GM12864 (cell line): ENCODE data around the gene FILIP1L.

Experiments used
- DNase-seq: peaks from one replicate; pipeline ENCODE4 v3.0.0-alpha.2; 2011; ENCODE audit warnings: low read depth
- H3K4me3 ChIP-seq: 2 replicates; pipeline ENCODE4 v1.5.1; 2011; ENCODE audit warnings: mild to moderate bottlenecking, low read depth, low read length, control low read depth
- TF ChIP-seq, protein P1 (sequence below): IDR thresholded peaks from 2 replicates; pipeline ENCODE4 v1.5.1; 2011; ENCODE audit warnings: low read depth, mild to moderate bottlenecking, moderate library complexity, low read length, control low read depth, inconsistent platforms; ENCODE audit errors: missing control alignments

FILIP1L gene

DNA sequence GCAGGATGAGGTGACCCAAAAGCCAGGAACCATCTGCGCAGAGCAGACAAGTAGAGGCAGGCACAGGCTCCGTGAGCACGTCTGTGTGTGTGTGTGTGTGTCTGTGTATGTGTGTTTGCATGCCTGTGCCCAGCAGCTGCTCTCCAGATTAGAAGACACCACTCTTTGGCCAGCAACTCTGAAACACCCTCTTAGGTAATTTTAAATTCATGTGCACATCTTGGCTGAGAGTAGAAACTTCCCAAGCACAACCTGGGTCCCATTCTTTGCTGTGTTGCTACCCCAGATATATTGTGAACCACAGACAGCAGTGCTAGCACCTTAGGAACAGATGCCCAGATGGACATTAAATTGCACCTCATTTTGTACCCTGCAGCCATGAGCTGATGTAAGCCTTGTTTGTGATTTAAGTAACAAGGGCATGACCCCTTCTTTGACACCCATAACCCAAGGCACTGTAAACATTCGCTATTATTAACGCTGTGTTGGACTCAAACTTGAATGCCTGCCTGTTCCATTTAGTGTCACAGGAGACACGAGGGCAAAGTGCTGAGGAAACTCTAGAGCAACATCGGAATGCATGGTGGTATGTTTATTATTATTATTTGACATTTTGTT, at the start of gene FILIP1L:
Gene FILIP1L (minus strand): TSS at position 89 of the 618 bp plus-strand sequence.
- TF ChIP-seq, protein P1, sequence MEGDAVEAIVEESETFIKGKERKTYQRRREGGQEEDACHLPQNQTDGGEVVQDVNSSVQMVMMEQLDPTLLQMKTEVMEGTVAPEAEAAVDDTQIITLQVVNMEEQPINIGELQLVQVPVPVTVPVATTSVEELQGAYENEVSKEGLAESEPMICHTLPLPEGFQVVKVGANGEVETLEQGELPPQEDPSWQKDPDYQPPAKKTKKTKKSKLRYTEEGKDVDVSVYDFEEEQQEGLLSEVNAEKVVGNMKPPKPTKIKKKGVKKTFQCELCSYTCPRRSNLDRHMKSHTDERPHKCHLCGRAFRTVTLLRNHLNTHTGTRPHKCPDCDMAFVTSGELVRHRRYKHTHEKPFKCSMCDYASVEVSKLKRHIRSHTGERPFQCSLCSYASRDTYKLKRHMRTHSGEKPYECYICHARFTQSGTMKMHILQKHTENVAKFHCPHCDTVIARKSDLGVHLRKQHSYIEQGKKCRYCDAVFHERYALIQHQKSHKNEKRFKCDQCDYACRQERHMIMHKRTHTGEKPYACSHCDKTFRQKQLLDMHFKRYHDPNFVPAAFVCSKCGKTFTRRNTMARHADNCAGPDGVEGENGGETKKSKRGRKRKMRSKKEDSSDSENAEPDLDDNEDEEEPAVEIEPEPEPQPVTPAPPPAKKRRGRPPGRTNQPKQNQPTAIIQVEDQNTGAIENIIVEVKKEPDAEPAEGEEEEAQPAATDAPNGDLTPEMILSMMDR, result no peak
- no peak for DNase-seq

DNA sequence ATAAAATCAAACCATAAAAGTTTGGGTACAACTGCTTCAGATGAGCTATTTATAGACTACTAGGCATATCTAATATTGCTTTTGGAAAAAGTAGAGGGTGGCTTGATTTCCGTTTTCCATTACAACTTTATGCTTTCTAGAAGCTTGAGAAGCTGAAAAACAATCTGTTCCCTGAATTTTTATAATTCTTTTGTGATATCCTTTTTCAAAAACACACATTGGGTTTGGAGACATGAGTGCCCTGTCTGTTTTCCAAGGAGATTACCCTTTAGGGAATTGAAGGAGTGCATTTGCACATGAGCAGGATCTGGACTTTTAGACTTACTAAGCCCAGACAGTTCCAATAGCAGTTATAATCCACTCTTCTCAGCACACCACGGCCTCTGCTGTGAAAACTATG, 49.5 kb upstream of the FILIP1L start:
- DNase-seq, result no peak
- TF ChIP-seq, protein P1, result no peak

More for the DNA sequence above, at the start of gene FILIP1L:
- no peak within 1 kb of the TSS for H3K4me3 ChIP-seq

DNA sequence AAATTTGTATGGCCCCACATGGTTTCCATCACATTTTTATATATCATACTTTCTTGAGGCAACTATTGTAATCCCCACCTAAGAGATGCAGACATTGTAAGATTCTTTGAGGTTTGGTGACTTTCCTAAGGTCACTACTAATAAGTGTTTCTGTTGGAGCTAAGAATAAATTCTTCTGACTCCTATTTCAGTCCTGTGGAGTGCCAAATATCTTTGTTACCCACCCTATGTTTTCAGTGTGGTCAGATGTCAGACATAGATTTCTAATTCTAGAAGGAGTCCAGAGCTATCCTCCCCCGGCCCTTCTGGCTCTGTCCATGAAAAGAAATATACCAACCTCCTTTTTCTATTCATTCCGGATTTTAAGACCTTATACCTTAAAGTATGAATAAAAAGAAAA, 46.2 kb upstream of the FILIP1L start:
- DNase-seq, result no peak
- no peak overlapping the region for H3K4me3 ChIP-seq
- TF ChIP-seq, protein P1, result no peak

More for the DNA sequence above, 49.5 kb upstream of the FILIP1L start:
- H3K4me3 ChIP-seq, result no peak overlapping the region

DNA sequence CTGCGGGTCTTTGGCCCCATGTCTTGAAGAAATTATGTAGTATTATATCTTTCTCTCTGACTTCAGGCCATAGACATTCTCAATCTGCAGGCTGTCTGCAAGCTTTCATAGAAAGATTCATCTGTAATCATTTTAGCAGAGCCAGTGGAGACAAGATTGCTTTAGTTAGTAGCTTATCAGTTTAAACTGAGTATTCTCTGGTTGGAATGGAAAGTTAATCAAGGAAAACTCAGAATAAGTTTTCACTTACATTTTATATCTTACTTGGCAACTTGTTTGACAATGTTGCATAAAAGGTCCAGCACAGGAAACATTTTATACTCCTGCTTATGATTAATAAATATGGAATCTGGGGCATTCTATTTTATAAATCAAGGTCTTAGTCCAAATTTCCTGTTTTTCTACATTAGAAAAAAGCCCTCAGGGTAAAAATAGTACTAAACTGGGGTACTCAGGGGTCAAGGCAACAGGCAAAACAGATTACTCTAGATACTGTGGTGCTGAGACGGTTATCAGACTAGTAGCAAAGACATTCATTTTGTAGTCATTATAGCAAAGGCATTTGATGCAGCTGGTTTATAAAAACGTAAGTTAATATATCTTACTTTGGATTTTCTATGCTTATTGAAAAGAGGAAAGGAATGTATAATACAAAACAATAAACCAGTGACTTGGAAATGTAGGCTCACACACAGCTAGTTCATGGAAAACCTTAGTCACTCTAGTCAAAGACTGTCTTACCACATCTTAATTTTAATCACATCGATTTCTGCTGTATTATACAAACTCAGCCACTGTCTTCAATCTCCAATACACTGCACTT, 45.2 kb upstream of the FILIP1L start:
- no peak overlapping the region for H3K4me3 ChIP-seq
- TF ChIP-seq, protein P1, result no peak
- no peak for DNase-seq

DNA sequence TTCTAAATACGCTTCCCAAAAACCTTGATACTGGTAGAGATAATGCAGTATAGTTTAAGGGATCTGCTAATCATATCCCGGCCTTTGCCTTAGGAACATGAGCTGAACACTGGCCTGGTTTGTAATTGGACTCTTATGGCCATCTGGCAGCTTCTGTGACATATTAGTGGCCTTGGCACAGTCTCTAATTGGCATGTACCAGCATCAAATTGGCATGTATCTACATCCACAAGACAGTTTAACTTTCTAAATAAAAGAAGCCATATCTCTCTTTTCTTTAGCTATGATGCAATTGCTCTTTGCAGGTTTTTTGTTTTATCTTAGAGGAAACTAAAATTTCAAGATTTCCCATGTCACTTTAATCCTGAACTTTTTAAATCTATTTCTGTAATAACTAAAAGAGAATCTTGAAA, 44.6 kb upstream of the FILIP1L start:
- TF ChIP-seq, protein P1, result no peak

DNA sequence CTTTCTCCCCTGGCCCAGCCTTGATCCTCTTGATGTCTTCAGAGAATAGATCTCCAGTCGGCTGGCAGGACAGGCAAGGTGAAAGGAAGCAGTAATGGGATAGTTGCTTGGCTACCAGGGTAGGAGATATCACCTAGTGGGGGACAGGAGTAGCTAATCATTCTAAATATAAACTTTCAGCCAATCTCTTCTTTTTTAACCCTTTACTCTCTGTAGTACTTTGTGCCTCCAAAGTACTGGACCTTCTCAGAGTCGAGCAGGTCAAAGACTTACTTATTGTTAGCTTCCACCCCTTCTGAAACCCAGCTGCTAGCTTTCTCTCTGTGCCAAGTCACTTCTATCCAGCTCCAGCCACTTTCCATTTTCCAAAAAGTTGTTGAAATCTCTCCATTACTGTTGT, 43.4 kb upstream of the FILIP1L start:
- TF ChIP-seq, protein P1, result no peak
- no peak for DNase-seq
- H3K4me3 ChIP-seq, result no peak overlapping the region

More for the DNA sequence above, 44.6 kb upstream of the FILIP1L start:
- H3K4me3 ChIP-seq, result no peak overlapping the region
- no peak for DNase-seq
